HFF-Myc (cell line): ENCODE results near the gene MPPED2.

Experiments
- DNase-seq: peaks from one replicate; pipeline ENCODE4 v3.0.0-alpha.2; 2011; ENCODE audit warnings: low read depth; ENCODE audit errors: extremely low read depth
- H3K4me3 ChIP-seq: replicated peaks from 2 replicates; pipeline ENCODE4 v1.5.1; 2011; ENCODE audit warnings: low read depth, mild to moderate bottlenecking, control low read depth, low read length
- CTCF ChIP-seq: IDR thresholded peaks from 2 replicates; pipeline ENCODE4 v1.5.1; 2012; ENCODE audit warnings: mild to moderate bottlenecking, low read depth, low read length, control low read depth; ENCODE audit errors: missing control alignments

Gene MPPED2

GRCh38 chr11:30489511-30489910 is 96.6 kb downstream of the MPPED2 start:
- DNase-seq, result no peak

GRCh38 chr11:30489076-30489475 is 97.1 kb downstream of the MPPED2 start:
- no peak overlapping the region for H3K4me3 ChIP-seq
- TF ChIP-seq CTCF, result no peak
- DNase-seq, result no peak

More at GRCh38 chr11:30489511-30489910, 96.6 kb downstream of the MPPED2 start:
- no peak for TF ChIP-seq CTCF
- H3K4me3 ChIP-seq, result no peak overlapping the region

- TF ChIP-seq CTCF, result no peak
- H3K4me3 ChIP-seq, result no peak overlapping the region
- no peak for DNase-seq
These were observed 97.7 kb downstream of the MPPED2 start for GRCh38 chr11:30488304-30488998.

- TF ChIP-seq CTCF, result no peak
- DNase-seq, result no peak
- H3K4me3 ChIP-seq, result no peak overlapping the region
These were observed 98.8 kb downstream of the MPPED2 start for GRCh38 chr11:30487200-30487898.

- H3K4me3 ChIP-seq, result no peak overlapping the region
- DNase-seq, result no peak
- no peak for TF ChIP-seq CTCF
These were observed 100.4 kb downstream of the MPPED2 start for GRCh38 chr11:30485756-30486155.

GRCh38 chr11:30485222-30485621 is 100.9 kb downstream of the MPPED2 start:
- H3K4me3 ChIP-seq, result no peak overlapping the region
- no peak for TF ChIP-seq CTCF

More at GRCh38 chr11:30485222-30485621, 100.9 kb downstream of the MPPED2 start:
- DNase-seq, result no peak
